SKM-1 treated with dmso at 0.1 percent for 144 hours (cell line): ENCODE data around the gene PTX3.

ENCODE experiments used
- DNase-seq: peaks from one replicate; lab custom pipeline; 2025; ENCODE audit not compliant: unreplicated experiment; lab: John Stamatoyannopoulos, UW

Gene PTX3

DNA sequence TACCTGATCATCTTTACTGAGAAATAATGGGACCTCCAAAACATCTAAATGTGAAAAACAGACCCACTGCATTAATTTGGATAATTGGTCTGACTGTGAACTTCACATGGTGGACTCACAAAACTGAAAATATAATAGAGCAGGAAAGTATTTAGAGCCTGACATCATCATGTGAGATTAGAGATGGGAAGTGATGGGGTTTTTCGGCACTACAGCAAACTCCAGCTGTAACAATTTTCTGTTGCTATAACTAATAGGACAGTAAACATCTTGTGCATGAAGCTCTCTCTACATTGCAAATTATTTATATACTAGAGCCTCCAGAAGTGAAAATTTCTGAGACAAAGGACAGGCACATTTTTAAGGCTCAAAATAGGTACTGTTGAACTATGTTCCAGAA lies 34.4 kb downstream of the PTX3 start:
- no peak for DNase-seq

DNA sequence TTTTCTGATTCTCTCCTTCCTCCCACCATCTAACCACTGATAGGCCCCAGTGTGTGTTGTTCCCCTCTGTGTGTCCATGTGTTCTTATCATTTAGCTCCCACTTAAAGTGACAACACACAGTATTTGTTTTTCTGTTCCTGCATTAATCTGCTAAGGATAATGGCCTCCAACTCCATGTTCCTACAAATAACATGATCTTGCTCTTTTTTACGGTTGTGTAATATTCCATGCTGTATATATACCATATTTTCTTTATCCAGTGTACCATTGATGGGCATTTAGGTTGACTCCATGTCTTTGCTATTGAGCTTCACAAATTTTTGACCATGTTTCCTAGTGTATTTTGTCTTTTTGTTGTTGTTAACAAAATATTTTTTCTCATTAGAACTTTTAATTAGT lies 36.0 kb downstream of the PTX3 start:
- no peak for DNase-seq

- no peak for DNase-seq
Observed at GRCh38 chr3:157475921-157476414, 39.3 kb downstream of the PTX3 start.

GRCh38 chr3:157477441-157477840 lies 40.8 kb downstream of the PTX3 start:
- DNase-seq, result no peak

DNA sequence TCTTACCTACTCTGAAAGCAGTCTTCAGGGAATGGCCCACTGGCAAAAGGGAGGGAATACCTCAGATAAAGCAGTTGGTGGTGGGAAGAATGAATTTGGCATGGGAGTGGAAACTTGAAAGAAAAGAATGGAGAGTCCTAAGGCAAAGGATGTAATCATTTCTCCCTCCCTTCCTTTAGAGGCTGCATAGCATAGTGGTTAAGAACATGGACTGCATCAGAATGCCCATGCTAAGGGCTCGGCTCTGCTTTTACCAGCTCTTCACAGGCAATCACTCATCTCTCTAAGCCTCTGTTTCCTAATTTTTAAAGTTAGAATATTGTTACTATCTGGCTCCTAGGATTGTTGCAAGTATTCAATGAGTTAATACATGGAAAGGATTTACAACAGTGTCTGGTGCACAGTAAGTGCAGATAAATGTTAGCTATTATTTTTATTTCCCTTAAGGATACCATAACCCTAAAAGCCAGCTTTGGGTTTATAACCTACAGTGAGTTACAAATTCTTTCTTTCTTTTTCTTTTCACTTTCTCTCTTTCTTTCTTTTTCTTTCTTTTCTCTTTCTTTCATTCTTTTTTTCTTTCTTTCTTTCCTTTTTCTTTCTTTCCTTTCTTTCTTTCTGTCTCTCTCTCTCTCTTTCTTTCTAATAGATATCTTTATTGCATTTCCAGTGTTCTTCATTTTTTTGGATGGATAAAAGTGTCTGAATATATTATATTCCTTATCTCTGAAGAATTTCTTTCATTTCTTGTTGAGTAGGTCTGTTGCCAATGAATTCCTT lies 43.0 kb downstream of the PTX3 start:
- no peak for DNase-seq

GRCh38 chr3:157487339-157487738 lies 50.7 kb downstream of the PTX3 start:
- DNase-seq, result peak; percentile 10

GRCh38 chr3:157488144-157488543 lies 51.5 kb downstream of the PTX3 start:
- no peak for DNase-seq

DNA sequence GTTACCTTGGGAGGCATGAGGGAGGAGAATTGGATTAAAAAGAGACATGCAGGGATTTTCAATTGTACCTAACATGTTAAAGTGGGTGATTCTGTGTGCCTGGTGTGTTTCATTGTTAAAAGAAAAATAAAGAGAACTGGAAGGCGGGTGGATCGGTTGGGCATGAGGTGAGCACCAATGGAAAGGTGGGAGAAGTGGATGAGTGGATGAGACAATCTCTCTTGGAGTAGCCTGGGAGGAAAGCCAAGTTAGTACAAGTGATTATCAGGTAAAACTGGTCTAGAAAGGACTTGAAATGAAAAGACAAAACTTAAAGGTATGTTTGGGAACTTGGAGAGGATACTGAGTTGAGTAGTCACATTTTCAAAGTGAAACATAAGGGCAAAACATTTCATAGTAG lies 54.5 kb downstream of the PTX3 start:
- no peak for DNase-seq
